ENCODE measurements around the gene SPIN2B. TPM values are rescaled to one million over a fixed set of nuclear protein-coding genes. Genes with fewer than 3 reads are reported as not detected.

Gene SPIN2B
- total and polyA plus RNA-seq, 2 of the 4 experiments (the other 2 are of a cell fraction), result 3.0 to 9.3 TPM

DNA sequence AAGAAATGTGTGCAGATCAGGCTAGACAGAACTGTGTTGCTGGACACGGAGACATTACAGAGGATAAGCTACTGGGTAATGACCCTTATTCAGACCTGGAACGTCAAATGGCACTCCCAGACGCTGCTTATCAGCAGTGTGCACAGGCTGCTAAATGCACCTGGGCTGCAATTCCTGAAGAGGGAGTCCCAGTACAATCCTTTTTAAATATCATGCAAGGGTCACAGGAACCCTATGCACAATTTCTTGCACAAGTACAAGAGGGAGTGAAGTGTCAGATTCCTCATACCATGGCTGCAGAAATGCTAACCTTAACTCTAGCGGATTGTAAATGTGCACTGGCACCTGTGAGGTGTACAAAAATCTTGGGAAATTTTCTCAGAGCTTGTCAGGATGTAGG lies 16.9 kb downstream of the SPIN2B start:
- Histone ChIP-seq H3K9ac (ENCODE audit: low read depth, low read length) (no peak overlapping the region), H2BK20ac (ENCODE audit: low read depth, low read length) (no peak overlapping the region), H3K79me1 (ENCODE audit: low read depth in 1 of 2, low read length in 2 of 2) (no peaks in the 10 kb centered on the region), H3K9me3 (ENCODE audit: control insufficient read depth, insufficient read depth, low read length) (no peaks in the 10 kb centered on the region), H3K4ac (ENCODE audit: low read depth, low read length) (no peak overlapping the region), H2BK15ac (ENCODE audit: low read depth, low read length) (no peak overlapping the region), H3K23ac (ENCODE audit: low read depth, low read length) (no peak overlapping the region), H2BK5ac (ENCODE audit: low read depth, low read length, poor library complexity, severe bottlenecking) (no peak overlapping the region), H3K14ac (replicated peaks; ENCODE audit: low read depth, low read length) (no peak overlapping the region), H4K20me1 (ENCODE audit: insufficient read depth, low read length) (no peaks in the 10 kb centered on the region), H2AK9ac (replicated peaks; ENCODE audit: low read depth, low read length, poor library complexity) (no peak overlapping the region), H4K8ac (ENCODE audit: low read depth in 2 of 2, low read length in 2 of 2) (no peak overlapping the region), H3K27me3 (ENCODE audit: control insufficient read depth, insufficient read depth, low read length) (no peaks in the 10 kb centered on the region), H2AFZ (replicated peaks; ENCODE audit: low read length, poor library complexity) (no peak overlapping the region), H3K56ac (ENCODE audit: extremely low read depth, insufficient read depth, low read length) (no peak overlapping the region), H3K18ac (ENCODE audit: low read depth, low read length) (no peak overlapping the region), H4K5ac (ENCODE audit: low read depth, low read length) (no peak overlapping the region), H4K91ac (ENCODE audit: insufficient read depth, low read depth, low read length) (no peak overlapping the region), H2BK120ac (ENCODE audit: low read depth, low read length) (no peak overlapping the region), H3K27ac (ENCODE audit: insufficient read depth, low read length) (no peak overlapping the region), H2AK5ac (ENCODE audit: low read depth, low read length) (no peak overlapping the region), H3K4me3 (ENCODE audit: insufficient read depth, low read depth, low read length) (no peak overlapping the region), H3K9me1 (ENCODE audit: insufficient read depth, low read length) (no peaks in the 10 kb centered on the region), H3K4me2 (ENCODE audit: low read depth, low read length) (no peak overlapping the region), H3K4me1 (ENCODE audit: control insufficient read depth, insufficient read depth, low read length) (no peaks in the 10 kb centered on the region), H3K36me3 (ENCODE audit: control insufficient read depth, insufficient read depth, low read length) (no peaks in the 10 kb centered on the region)
- dilution Hi-C loops (cut with HindIII; ENCODE audit: low sequenced_read_pairs, unreplicated experiment), result no loop called here
- no TSS peak for BruUV-seq (replicated peaks)
- DNase-seq (no peak), ATAC-seq (ENCODE audit: low read depth) (no peak)
- no CpG with 5 or more reads among the region's 4 CpGs for WGBS, 2 experiments (ENCODE audit: extremely low coverage in 2 of 2, insufficient read length in 1 of 2)
- TF ChIP-seq, protein P1, sequence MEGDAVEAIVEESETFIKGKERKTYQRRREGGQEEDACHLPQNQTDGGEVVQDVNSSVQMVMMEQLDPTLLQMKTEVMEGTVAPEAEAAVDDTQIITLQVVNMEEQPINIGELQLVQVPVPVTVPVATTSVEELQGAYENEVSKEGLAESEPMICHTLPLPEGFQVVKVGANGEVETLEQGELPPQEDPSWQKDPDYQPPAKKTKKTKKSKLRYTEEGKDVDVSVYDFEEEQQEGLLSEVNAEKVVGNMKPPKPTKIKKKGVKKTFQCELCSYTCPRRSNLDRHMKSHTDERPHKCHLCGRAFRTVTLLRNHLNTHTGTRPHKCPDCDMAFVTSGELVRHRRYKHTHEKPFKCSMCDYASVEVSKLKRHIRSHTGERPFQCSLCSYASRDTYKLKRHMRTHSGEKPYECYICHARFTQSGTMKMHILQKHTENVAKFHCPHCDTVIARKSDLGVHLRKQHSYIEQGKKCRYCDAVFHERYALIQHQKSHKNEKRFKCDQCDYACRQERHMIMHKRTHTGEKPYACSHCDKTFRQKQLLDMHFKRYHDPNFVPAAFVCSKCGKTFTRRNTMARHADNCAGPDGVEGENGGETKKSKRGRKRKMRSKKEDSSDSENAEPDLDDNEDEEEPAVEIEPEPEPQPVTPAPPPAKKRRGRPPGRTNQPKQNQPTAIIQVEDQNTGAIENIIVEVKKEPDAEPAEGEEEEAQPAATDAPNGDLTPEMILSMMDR (conservative IDR thresholded peaks at IDR 0.05; ENCODE audit: low read depth, low read length), result no peak
- TF ChIP-seq MAZ (IDR thresholded peaks at IDR 0.05; ENCODE audit: borderline replicate concordance, low read depth, low read length), result no peak
- POLR2A ChIA-PET (ENCODE audit: unreplicated experiment), result no interaction called here
- in situ Hi-C loops (cut with MboI; ENCODE audit: low sequenced_read_pairs), result loop anchor here (25.0 kb wide), 1 partner anchor 292 kb away; no protein-coding TSS in a partner anchor
- CTCF ChIA-PET, result no interaction called here
- intact Hi-C loops (cut with micrococcal nuclease), result no loop called here

Measured in IMR-90 (cell line).